Measurements from ENCODE around the gene KCNAB1.

KCNAB1 gene

DNA sequence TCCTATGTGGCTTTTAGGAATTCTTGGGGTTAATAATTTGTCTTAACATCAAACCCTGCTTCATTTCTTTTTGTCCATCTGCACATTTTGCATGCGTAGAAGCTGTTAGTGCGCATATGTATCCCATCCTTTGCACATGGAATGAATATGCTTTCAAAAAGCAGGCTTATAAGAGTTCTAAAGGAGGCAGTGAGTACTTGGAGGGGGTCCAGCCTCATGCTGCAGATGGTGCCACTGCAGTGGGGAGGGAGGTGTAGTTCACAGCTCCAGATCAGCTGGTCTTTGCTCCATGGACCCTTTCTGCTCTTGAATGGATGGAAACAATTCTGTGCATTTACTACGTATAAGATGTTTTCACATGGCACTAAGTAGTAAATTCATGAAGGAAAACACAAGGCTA lies 455.3 kb downstream of the KCNAB1 start:
- H3K4me3 ChIP-seq (ENCODE audit: low read depth, low read length) = no peak overlapping the region
- no peak for DNase-seq (ENCODE audit: low read depth)

DNA sequence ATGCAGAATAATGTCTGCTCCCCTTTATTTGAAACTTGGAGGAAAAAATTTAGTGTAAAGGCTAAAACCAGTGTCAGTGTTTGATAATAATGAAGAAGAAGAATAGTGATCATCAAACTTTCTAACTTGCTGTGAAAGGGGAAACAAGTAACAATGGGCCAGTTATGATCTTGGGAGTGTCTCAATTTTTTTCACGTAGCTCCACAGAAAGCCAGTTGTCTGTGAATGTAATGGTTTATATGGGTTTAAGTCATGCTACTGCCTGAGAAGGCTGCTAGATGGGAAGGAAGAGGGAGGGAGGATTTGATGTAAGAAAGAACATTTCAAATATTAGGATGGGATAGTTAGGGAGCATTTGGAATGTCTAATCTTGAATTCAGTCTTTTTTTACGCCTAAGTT lies 455.7 kb downstream of the KCNAB1 start:
- H3K4me3 ChIP-seq (ENCODE audit: low read depth, low read length) = no peak overlapping the region
- DNase-seq (ENCODE audit: low read depth) = no peak

DNA sequence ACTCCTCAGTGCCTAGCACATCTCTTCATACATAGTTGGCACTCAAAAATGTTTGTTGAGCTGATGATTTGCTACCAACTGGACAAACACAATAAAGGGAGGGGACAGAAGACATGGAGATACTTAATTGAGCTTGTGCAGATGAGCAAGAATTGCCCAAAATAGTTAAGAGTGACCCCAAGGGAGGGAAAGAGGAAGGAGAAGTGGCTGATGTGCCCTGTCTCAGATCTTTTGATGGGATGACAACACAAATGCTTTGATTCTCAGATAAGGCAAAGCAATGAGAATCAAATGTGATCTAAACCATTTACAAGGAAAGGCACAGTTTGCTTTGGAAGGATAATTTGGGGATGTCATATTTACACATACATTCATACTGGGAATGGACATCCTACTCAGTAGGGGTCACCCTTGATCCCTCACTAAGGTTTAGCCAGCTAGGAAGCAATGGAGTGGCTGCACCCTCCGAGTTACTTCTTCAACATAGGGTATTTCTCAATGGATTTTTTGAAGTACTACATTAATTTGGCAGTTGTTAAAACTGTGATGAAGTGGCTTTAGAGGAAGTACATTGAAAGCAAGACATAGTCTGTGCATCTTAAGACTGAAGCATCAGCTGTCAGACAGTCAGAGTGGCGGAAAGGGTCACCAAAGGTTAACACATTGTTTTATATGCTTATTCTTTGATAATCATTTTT lies 456.4 kb downstream of the KCNAB1 start:
- H3K4me3 ChIP-seq (ENCODE audit: low read depth, low read length) = no peak overlapping the region
- no peak for DNase-seq (ENCODE audit: low read depth)

DNA sequence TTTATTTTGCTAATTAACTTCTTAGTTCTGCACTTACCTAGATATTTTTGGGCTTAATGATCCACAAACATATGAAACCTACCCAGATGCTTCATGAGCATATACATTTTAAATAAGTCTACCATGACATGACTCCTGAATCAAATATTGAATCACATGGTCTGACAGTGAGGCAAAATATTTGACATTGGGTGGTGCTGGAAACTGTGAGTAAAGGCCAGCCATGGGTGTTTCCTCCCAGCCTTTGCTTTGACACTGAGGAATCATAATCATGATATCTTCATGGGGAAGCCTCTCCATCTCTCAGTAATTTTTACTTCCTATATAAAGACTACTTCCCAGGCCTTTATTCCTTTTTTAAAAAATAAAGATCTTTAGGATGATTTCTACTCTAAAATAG lies 457.4 kb downstream of the KCNAB1 start:
- H3K4me3 ChIP-seq (ENCODE audit: low read depth, low read length) = no peak overlapping the region
- no peak for DNase-seq (ENCODE audit: low read depth)

DNA sequence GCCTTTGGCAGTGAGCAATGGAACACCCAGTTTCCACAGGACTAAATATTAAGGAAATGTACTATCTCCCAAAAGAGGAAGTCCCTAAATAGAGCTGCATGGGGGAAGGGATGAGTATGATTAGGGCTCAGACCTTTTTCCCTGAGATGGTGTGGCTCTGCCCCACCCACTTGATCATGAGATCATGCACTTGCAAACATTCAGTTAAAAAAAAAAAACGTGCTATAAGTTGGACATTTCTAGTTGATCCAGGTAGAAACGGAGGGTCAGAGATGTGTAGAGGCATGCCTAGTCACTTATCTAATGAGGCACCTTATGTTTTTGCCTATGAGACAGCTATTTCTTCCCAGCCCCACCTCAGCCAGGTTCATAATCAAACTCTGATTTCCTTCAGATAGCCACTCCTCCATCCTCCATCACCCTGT lies 459.1 kb downstream of the KCNAB1 start:
- DNase-seq (ENCODE audit: low read depth) = no peak
- H3K4me3 ChIP-seq (ENCODE audit: low read depth, low read length) = no peak overlapping the region

DNA sequence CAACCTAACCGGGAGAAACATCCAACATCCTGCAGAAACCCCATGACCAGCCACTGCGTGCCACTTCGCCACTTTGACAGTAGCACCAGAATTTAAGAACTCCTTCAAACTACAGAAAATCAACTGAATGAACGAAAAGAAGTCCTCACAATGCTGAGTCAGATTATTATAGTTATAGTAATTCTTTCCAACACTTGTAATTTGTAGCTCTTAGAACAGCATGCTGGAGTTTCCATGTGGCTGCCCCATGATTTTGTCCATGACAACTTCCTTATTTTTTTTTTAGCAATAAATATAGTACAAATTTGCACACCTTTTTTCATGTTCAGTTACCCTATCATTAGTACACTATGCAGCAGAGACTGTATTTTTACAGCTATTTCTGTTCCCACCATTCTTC lies 460.7 kb downstream of the KCNAB1 start:
- H3K4me3 ChIP-seq (ENCODE audit: low read depth, low read length) = no peak overlapping the region
- no peak for DNase-seq (ENCODE audit: low read depth)

DNA sequence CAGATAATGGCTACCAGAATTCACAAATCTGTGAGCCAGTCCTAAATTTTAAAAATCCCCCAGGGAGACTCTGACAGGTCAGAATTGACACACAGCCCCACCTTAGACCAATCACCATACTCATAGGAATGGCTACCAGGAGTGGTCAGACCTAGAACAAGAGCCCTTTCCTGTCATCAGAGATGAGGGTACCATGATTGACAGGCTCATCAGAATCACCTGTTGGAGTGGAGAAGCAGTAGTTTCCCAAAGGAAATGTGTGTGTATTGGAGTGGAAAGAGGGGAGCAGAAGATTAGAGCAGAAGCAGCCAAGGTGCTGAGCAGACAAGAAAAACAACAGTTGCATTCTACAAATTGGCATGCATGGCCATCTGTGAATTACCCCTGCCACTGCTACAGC lies 461.6 kb downstream of the KCNAB1 start:
- no peak overlapping the region for H3K4me3 ChIP-seq (ENCODE audit: low read depth, low read length)
- no peak for DNase-seq (ENCODE audit: low read depth)

DNA sequence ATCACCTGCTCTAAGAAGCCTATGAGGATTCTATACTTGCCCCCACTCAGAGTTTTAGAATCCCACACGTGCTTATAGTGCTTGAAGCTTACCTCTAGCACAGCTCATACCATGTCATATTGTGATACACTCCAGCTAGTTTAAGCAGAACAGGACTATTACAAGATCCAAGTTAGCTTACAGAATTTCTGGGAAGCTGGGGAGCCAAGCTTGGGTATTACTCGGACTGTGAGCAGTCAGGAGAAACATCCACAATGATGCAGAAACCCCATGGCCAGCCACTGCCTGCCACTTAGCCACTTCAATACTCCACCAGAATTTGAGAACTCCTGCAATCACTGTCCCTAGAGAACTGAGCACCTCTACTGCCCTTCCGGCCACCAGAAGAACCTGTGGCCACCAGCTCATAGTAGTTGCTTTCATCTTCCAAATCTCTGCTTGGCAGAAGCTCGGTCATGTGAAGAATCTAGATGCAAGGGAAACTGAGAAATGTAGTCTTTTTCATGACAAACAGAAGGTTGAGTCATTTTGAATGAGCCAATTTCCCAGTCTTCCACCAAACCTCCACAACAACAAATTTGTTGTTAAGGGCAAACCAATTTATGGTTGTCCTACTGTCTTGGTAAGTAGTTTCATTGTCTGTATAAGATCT lies 462.3 kb downstream of the KCNAB1 start:
- DNase-seq (ENCODE audit: low read depth) = no peak
- no peak overlapping the region for H3K4me3 ChIP-seq (ENCODE audit: low read depth, low read length)

DNA sequence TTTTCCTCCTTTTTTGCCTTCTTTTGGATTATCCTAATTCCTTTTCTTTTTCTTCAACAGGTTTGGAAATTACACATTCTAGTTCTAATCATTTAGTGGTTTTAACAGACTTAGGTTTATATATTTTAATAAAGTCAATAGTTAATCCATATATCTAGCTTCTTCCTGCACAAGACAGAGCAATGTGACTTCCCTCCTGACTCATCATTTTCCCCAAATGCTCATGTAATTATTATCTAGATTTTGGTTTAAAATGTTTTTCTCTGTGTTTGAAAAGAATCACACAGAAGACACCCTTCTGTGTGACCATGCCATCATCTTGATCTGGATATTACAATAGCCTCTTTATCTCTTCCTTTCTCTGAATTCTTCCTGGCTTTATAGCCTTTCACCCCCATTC lies 463.1 kb downstream of the KCNAB1 start:
- no peak overlapping the region for H3K4me3 ChIP-seq (ENCODE audit: low read depth, low read length)
- DNase-seq (ENCODE audit: low read depth) = no peak

DNA sequence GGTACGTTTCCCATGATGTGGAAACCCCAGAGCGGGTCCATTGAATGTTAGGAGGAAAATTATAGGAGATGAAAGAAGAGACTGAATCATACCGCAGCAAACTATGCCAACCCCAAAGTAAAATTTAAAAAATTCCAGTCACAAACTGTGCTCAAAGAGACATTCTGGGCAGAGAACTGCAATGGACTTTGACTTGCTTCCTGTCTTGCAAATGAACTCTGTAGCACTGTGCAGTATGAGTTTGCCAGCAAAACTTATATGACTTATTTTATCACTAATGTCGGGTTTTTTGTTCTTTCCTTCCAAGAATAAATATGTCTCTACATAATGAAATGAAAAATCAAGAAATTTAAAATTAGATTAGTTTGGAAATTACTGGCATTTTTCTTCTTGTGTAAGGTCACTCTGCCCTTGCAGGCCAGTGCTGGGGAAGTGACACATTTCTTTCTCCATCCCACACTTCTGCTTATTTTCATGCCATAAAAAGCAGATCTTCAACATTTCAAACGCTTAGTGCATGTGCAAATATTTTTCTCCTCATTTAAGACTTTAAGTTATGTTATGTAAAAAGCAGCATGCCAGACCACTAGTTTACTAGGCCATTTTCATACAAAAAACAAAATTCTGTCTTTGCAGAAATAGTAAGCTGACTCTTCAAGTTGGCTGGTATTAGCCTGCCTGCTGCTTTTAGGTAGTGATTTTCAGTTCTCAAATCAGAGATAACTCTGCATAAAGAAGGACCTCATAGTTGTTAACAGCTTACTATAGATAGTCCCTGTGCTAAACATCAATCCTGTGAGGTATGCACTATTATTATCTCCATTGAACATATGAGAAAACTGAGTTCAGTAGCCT lies 466.8 kb downstream of the KCNAB1 start:
- no peak for DNase-seq (ENCODE audit: low read depth)
- no peak overlapping the region for H3K4me3 ChIP-seq (ENCODE audit: low read depth, low read length)

DNA sequence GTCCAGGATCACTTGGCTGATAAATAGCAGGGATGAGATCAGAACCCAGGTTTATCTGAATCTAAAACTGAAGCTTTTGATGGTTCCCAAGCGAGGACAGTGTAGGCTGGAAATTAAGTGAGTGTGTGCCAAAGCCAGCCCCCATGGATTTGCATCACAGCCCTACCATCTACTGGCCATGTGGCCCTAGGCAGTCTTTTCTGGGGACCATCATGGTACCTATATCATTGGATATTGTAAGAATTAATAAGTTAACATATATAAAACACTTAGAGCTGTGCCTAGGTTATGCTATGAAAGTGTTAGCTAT lies 467.3 kb downstream of the KCNAB1 start:
- DNase-seq (ENCODE audit: low read depth) = no peak
- no peak overlapping the region for H3K4me3 ChIP-seq (ENCODE audit: low read depth, low read length)

All from skeletal muscle cell (primary cell).